Measurements from ENCODE around the gene FOXO6. TPM values are rescaled to one million over a fixed set of nuclear protein-coding genes. Genes with fewer than 3 reads are reported as not detected.
A peak's percentile ranks its signal among the peaks of the same experiment; 100 is the strongest.

The FOXO6 gene
- total and polyA plus RNA-seq, 2 of the 13 experiments (the other 11 are each of a cell fraction or from before 2014, with no cell fraction given), result 0.13 TPM; not detected in 1

DNA sequence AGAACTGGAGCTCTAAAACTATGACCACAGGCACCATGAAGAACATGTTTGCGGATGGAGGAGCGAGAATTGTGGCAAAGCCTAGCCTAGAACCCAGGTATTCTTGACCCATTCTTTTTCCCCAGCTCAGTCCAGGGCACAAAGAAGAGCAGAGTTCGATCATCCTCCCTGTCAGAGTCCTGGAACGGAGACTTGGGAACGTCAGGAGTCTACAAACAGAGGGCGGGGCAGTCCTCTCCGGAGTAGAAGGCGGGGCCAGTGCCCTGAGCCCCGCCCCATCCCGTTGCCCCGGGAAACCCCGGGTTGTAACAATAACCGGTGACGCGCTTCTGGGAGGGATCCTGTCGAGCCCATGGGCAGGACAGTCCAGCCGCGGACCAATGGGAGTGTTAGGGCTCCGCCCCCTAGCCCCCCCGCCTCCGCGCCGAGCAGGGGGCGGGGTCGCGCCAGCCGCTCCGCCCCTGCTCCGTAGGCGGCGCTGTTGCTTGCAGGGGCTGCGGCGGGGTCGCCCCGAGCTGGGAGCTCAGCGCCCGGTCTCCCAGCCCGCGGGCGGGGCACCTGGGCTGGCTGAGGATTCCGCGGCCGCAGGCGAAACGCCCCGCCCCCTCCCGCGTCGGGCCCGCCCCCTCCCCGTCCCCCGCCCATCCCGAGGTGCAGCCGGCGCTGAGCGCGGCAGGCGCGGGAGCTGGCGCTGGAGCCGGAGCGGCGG, at the start of gene FOXO6 (continued):
- TF ChIP-seq, protein P1, sequence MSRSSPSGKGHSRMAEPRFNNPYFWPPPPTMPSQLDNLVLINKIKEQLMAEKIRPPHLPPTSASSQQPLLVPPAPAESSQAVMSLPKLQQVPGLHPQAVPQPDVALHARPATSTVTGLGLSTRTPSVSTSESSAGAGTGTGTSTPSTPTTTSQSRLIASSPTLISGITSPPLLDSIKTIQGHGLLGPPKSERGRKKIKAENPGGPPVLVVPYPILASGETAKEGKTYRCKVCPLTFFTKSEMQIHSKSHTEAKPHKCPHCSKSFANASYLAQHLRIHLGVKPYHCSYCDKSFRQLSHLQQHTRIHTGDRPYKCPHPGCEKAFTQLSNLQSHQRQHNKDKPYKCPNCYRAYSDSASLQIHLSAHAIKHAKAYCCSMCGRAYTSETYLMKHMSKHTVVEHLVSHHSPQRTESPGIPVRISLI (CRISPR knock-in tag; IDR thresholded peaks at IDR 0.05; ENCODE audit: borderline replicate concordance), result no peak
- no peak for TF ChIP-seq ZNF234 (CRISPR knock-in tag; conservative IDR thresholded peaks at IDR 0.05)
- TF ChIP-seq RFX3 (CRISPR knock-in tag; IDR thresholded peaks at IDR 0.05), result peak; percentile 83
- TF ChIP-seq ZNF644 (CRISPR knock-in tag; IDR thresholded peaks at IDR 0.05; ENCODE audit: low read depth), result no peak
- TF ChIP-seq SP5 (CRISPR knock-in tag; IDR thresholded peaks at IDR 0.05; ENCODE audit: borderline replicate concordance, low read depth), result peak; percentile 84
- TF ChIP-seq, protein P2, sequence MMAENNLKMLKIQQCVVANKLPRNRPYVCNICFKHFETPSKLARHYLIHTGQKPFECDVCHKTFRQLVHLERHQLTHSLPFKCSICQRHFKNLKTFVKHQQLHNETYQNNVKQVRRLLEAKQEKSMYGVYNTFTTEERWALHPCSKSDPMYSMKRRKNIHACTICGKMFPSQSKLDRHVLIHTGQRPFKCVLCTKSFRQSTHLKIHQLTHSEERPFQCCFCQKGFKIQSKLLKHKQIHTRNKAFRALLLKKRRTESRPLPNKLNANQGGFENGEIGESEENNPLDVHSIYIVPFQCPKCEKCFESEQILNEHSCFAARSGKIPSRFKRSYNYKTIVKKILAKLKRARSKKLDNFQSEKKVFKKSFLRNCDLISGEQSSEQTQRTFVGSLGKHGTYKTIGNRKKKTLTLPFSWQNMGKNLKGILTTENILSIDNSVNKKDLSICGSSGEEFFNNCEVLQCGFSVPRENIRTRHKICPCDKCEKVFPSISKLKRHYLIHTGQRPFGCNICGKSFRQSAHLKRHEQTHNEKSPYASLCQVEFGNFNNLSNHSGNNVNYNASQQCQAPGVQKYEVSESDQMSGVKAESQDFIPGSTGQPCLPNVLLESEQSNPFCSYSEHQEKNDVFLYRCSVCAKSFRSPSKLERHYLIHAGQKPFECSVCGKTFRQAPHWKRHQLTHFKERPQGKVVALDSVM (CRISPR knock-in tag; IDR thresholded peaks at IDR 0.05), result no peak
- no peak for TF ChIP-seq ZNF503 (CRISPR knock-in tag; IDR thresholded peaks at IDR 0.05)
- TF ChIP-seq CHCHD3 (CRISPR knock-in tag; IDR thresholded peaks at IDR 0.05), result no peak
- no peak for TF ChIP-seq ZNF263 (CRISPR knock-in tag; IDR thresholded peaks at IDR 0.05)
- TF ChIP-seq ZNF367 (CRISPR knock-in tag; IDR thresholded peaks at IDR 0.05; ENCODE audit: borderline replicate concordance), result no peak
- TF ChIP-seq SYNCRIP (IDR thresholded peaks at IDR 0.05; ENCODE audit: insufficient read depth, low read depth, low read length), result no peak
- no peak for TF ChIP-seq ZNF333 (CRISPR knock-in tag; IDR thresholded peaks at IDR 0.05; ENCODE audit: borderline replicate concordance)
- TF ChIP-seq, protein P3, sequence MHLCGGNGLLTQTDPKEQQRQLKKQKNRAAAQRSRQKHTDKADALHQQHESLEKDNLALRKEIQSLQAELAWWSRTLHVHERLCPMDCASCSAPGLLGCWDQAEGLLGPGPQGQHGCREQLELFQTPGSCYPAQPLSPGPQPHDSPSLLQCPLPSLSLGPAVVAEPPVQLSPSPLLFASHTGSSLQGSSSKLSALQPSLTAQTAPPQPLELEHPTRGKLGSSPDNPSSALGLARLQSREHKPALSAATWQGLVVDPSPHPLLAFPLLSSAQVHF (CRISPR knock-in tag; IDR thresholded peaks at IDR 0.05), result no peak
- no peak for TF ChIP-seq SMC3 (IDR thresholded peaks at IDR 0.05; ENCODE audit: low read length)
- no peak for TF ChIP-seq GPN1 (CRISPR knock-in tag; IDR thresholded peaks at IDR 0.05; ENCODE audit: borderline replicate concordance)
- TF ChIP-seq ZNF207 (IDR thresholded peaks at IDR 0.05; ENCODE audit: borderline replicate concordance), result no peak
- TF ChIP-seq CEBPB (IDR thresholded peaks at IDR 0.05; ENCODE audit: borderline replicate concordance, low read depth, low read length), result no peak
- no peak for TF ChIP-seq ZFY (CRISPR knock-in tag; IDR thresholded peaks at IDR 0.05)
- TF ChIP-seq ZNF550 (CRISPR knock-in tag; IDR thresholded peaks at IDR 0.05; ENCODE audit: borderline replicate concordance), result no peak
- TF ChIP-seq, protein P4, sequence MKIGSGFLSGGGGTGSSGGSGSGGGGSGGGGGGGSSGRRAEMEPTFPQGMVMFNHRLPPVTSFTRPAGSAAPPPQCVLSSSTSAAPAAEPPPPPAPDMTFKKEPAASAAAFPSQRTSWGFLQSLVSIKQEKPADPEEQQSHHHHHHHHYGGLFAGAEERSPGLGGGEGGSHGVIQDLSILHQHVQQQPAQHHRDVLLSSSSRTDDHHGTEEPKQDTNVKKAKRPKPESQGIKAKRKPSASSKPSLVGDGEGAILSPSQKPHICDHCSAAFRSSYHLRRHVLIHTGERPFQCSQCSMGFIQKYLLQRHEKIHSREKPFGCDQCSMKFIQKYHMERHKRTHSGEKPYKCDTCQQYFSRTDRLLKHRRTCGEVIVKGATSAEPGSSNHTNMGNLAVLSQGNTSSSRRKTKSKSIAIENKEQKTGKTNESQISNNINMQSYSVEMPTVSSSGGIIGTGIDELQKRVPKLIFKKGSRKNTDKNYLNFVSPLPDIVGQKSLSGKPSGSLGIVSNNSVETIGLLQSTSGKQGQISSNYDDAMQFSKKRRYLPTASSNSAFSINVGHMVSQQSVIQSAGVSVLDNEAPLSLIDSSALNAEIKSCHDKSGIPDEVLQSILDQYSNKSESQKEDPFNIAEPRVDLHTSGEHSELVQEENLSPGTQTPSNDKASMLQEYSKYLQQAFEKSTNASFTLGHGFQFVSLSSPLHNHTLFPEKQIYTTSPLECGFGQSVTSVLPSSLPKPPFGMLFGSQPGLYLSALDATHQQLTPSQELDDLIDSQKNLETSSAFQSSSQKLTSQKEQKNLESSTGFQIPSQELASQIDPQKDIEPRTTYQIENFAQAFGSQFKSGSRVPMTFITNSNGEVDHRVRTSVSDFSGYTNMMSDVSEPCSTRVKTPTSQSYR (CRISPR knock-in tag; IDR thresholded peaks at IDR 0.05; ENCODE audit: borderline replicate concordance), result no peak

Measured in HepG2 (cell line).